Sigmoid colon (tissue), 4 donors: Measurements from ENCODE around the gene PAM16.

ENCODE experiments used
- CTCF ChIP-seq, 4 experiments: fragments of 450-650 bp in 3 of 4; fragments of 200-600 bp in 1 of 4; IDR thresholded peaks; one replicate each; pipeline ENCODE4 v1.5.1; 2016 to 2019; ENCODE audit warnings: antibody characterized with exemption in 4 of 4, mild to moderate bottlenecking in 3 of 4, moderate library complexity in 2 of 4
- POLR2A ChIP-seq, 2 donors: fragments of 450-650 bp; IDR thresholded peaks; one replicate each; pipeline ENCODE4 v1.6.1; 2016; ENCODE audit warnings: antibody characterized with exemption in 2 of 2, mild to moderate bottlenecking in 2 of 2, moderate library complexity in 2 of 2
- POLR2AphosphoS5 ChIP-seq, 4 donors: sonication (generic); formaldehyde crosslinking; IDR thresholded peaks; one replicate each; pipeline ENCODE4 v1.6.1; 2017; ENCODE audit warnings: antibody characterized with exemption in 4 of 4

DNA sequence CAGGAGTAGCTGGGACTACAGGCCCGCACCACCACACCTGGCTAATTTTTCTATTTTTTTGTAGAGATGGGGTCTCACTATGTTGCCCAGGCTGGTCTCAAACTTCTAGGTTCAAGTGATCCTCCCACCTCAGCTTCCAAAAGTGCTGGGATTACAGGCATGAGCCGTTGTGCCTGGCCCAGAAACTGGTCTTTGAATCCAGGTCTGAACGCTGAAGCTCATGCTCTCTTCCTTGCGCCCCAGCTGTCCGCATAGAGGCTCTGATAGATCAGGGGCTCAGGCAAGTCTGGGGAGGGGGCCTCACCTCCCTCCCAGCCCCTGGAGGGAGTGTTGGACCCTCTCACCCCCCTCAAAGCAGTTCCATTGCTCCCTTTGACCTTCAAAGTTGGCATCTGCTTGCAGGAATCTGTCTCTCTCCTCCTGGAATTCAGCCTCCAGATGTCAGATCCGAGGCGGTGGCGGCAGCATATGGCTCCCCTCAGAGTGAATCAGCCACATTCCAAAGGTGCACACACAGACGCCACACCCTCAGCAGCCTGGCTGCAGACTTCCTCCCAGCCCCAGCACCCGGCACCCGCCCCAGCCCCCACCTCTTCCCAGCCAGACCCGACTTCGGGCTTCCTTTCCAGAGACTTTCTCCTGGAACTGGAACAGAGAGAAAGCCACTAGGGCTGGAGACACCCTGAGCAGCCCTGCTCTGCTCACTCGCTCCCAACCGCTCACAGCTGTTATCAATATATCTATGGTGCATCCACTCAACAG is 52.2 kb downstream of the PAM16 start:
- TF ChIP-seq POLR2AphosphoS5 (IDR thresholded peaks at IDR 0.05) (peak in 1 of 4 donors; percentile 28), CTCF (IDR thresholded peaks at IDR 0.05) (no peak), POLR2A (IDR thresholded peaks at IDR 0.05) (no peak)
